Stimulated activated CD4-positive, alpha-beta T cell treated with anti-CD3 and anti-CD28 coated beads, Interleukin-1b, Interleukin-23, amount 100 ng/mL, for 24 hours (primary cell): ENCODE results near the gene MAGEA6.
"Not testable (repeated sequence)": the region's sequence is repeated elsewhere in the genome, so short reads cannot be mapped to it uniquely, and the experiment has no call there.

Experiments
- DNase-seq, 4 experiments: peaks; one replicate each; pipeline ENCODE4 v3.0.0-alpha.2; 2020; ENCODE audit warnings: low read depth in 4 of 4, low spot score in 1 of 4

Gene MAGEA6

GRCh38 chrX:152769549-152770289 lies at the start of gene MAGEA6:
MAGEA6 (minus strand) TSS chrX:152769689; CDS start chrX:152767650, 2,039 bp downstream.
- DNase-seq = not testable (repeated sequence)

DNA sequence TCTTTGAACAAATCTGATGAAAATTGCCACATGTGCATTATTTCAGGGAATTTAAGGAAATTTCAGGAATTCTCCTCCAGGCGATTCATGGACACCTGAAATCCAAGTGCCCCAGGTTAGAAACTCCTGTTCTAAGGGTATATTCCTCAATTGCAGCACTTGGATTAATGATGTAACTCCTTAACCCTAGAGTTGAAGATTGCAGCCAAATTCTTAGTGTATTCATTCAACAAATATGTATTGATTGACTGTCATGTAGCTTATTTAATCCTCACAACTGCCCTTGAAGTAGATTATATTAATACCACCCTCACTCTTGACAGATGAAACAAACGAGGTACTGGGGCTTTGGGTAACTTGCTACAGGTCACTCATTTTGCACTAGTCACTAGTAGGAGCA lies 49.8 kb upstream of the MAGEA6 start:
- DNase-seq = no peak

DNA sequence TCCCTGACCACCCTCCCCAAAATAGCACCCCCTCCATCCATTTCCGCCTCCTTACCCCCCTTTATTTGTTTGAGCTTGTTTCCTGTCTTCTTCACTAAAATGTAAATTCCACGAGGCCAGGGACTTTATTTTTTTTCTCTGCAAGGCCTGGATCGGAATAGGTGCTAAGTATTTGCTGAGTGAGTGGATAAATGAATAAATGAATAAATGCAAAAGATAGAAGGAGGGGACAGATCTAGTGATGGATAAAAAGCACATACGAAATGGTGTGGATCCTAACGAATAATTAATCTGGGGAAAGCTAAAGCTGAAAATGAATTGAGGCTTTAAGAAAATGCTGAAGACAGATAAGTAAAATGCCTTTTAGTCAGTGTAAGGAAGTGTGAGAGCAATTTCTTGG lies 48.9 kb upstream of the MAGEA6 start:
- no peak for DNase-seq

GRCh38 chrX:152817078-152817764 lies 47.7 kb upstream of the MAGEA6 start:
- DNase-seq = no peak

- DNase-seq = no peak
These were observed 44.6 kb upstream of the MAGEA6 start for GRCh38 chrX:152814048-152814447.

- DNase-seq = no peak
These were observed 43.7 kb upstream of the MAGEA6 start for GRCh38 chrX:152813206-152813605.

- DNase-seq = no peak
These were observed 40.9 kb upstream of the MAGEA6 start for GRCh38 chrX:152810403-152810802.

DNA sequence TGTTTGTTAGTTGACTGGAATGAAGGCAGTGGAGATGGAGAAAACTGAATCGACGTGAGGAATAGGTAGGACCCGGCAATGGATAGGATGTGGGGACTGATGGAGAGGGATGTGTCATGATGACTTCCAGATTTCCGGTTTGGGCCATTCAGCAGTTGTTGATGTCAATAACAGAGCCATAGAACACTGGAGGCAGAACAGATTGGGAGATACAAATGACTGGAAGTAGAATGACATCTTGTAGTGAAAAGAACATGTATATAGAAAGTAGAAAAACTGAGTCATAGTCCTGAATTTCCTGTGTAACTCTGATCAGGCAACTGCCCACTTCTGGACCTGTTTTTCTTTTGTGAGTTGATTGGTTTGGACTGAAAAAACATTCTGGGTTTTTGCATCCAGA lies 36.5 kb upstream of the MAGEA6 start:
- DNase-seq = no peak

DNA sequence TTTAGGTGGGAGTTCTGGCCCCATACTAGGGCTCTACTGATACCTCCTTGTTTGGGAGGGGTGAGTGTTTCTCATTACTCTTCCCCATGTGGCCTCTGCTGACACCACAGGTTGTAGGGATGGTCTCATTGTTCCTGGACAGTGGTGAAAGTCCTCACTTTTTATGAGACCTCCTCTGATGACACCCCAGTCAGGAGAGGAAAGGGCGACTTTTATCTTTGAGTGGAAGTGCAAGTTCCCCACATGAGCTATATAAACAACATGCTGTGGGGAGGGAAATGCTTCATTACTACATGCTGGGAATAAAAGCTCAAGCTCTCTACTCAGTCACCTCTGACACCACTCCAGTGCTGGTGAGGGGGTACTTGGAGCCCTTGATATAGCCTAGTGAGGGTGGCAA lies 29.5 kb upstream of the MAGEA6 start:
- DNase-seq = no peak

DNA sequence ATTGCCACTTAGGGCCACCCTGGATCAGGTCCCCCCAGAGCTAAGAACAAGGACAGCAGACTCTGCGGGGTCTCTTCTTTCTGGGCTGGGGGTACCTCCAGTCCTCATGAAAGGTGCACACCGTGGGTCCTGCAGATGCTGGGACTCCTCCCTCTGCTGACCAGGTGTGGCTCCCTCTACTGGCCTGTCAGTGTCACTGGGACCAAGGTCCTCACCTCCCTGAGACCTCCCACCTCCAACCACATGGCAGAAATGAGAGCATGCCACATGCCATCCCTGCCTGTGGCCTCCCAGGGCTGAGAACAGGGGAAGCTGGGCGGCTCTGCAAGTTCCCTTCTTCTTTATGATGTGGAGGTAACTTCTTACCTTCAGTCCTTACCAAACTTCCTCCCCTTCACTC lies 17.6 kb upstream of the MAGEA6 start:
- DNase-seq = not testable (repeated sequence)

- not testable (repeated sequence) for DNase-seq
These were observed 2.9 kb downstream of the MAGEA6 start for GRCh38 chrX:152766562-152766961.

DNA sequence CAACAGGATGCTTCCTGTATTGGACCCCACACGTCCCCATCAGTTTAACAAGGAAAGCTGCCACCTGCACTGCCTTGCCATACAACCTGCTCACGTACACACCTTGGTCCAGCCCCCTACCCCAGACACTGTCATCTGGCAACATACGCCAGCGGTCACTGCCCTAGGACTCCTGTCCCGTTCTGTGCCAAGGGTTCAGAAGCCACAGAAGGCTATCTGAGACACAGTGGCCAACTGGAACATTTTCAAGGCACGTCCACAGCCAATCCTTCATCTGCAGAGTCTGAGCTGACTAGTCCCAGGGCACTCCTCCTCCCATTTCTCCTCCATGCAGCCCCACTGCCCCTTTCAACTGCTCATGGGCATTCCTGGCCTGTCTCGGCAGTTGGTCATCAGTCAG lies 7.9 kb downstream of the MAGEA6 start:
- not testable (repeated sequence) for DNase-seq

GRCh38 chrX:152759544-152759943 lies 9.9 kb downstream of the MAGEA6 start:
- not testable (repeated sequence) for DNase-seq

DNA sequence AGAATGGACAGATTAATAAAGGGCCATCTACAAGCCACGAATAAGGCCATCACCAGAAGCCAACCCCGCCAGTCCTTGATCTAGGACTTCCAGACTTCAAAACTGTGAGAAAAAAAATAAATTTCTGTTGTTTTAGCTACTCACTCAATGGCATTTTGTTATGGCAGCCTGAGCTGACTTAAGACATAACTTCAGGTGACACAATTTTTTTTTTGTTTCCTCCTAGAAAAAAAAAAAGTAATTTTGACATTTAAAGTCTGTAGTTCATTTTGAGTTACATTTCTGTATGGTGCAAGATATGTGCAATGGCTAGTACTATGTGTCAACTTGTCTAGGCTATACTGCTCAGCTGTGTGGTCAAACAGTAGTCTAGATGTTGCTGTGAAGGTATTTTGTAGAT lies 10.6 kb downstream of the MAGEA6 start, which contains the start of gene CSAG3:
TSS of gene CSAG3 (plus strand) at position 301 of the 400 bp plus-strand sequence.
- DNase-seq = not testable (repeated sequence)

DNA sequence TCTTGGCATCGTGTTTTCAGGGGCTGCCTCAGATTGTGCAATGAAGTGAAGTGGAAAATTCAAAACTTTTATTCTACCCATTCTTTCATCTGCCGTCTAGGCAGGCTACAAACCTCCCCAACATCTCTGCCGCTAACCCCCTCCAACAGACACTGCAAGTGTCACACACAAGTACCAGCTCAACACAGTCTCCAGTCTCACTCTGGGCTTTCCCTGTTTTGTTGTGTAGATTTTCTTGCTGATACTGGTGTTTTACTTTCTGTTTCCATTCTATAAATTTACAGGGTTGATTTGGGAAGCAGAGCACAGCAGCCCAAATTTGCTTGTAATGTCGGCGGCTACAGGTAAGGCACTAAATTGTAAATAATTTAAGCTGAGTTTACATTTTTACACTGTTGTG lies 14.6 kb downstream of the MAGEA6 start:
- not testable (repeated sequence) for DNase-seq

- DNase-seq = not testable (repeated sequence)
These were observed 15.5 kb downstream of the MAGEA6 start, which contains the start of gene MAGEA2 for GRCh38 chrX:152753686-152754650. MAGEA2 (minus strand) TSS chrX:152753842; CDS start chrX:152751363, 2,479 bp downstream.

- DNase-seq = no peak
These were observed 30.9 kb downstream of the MAGEA6 start for GRCh38 chrX:152738560-152738959.

DNA sequence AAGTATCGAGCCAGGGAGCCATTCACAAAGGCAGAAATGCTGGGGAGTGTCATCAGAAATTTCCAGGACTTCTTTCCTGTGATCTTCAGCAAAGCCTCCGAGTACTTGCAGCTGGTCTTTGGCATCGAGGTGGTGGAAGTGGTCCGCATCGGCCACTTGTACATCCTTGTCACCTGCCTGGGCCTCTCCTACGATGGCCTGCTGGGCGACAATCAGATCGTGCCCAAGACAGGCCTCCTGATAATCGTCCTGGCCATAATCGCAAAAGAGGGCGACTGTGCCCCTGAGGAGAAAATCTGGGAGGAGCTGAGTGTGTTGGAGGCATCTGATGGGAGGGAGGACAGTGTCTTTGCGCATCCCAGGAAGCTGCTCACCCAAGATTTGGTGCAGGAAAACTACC lies 33.0 kb downstream of the MAGEA6 start:
- DNase-seq = not testable (repeated sequence)

DNA sequence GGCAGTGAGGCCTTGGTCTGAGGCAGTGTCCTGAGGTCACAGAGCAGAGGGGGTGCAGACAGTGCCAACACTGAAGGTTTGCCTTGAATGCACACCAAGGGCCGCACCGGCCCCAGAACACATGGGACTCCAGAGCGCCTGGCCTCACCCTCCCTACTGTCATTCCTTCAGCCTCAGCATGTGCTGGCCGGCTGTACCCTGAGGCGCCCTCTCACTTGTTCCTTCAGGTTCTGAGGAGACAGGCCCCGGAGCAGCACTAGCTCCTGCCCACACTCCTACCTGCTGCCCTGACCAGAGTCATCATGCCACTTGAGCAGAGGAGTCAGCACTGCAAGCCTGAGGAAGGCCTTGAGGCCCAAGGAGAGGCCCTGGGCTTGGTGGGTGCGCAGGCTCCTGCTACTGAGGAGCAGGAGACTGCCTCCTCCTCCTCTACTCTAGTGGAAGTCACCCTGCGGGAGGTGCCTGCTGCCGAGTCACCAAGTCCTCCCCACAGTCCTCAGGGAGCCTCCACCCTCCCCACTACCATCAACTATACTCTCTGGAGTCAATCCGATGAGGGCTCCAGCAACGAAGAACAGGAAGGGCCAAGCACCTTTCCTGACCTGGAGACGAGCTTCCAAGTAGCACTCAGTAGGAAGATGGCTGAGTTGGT lies 33.5 kb downstream of the MAGEA6 start:
- no peak for DNase-seq

DNA sequence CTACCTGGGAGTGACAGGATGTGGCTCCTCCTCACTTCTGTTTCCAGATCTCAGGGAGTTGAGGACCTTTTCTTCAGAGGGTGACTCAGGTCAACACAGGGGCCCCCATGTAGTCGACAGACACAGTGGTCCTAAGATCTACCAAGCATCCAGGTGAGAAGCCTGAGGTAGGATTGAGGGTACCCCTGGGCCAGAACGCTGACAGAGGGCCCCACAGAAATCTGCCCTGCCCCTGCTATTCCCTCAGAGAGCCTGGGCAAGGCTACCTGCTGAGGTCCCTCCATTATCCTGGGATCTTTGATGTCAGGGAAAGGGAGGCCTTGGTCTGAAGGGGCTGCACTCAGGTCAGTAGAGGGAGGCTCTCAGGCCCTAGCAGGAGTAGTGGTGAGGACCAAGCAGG lies 34.4 kb downstream of the MAGEA6 start:
- no peak for DNase-seq
